ENCODE measurements around the gene MRPL33.
"Not testable (repeated sequence)": the region's sequence is repeated elsewhere in the genome, so short reads cannot be mapped to it uniquely, and the experiment has no call there.

Gene MRPL33

DNA sequence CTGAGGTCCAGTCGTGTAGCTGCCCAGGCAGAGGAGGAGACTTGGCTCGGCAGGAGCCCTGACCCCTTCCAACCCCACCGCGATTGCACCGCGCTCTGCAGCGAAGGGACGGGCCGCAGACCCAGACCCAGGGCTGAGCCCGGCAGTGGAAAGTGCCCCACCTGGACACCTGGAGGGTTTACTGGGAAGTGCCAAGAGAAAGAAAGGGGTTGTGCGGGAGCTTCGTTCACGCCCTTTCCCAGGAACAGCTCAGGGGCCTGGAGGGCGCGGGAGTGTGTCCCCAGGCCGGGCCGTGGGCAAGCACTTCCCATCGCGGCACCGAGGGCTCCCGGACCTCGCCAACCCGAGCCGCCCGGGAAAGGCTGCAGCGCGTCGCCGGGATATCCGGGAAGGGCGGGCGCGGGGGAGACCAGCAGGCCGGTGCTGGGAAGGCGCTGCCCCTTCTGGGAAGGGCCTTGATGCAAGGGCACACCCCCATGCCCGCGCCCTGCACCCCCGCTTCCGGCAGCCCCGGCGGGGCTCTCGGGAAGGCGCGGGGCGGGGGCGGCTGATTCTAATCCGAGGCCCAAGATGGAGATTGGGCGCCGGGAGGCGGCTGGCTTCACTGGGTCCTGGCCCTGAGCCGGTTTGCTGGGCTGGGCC is 36.1 kb upstream of the MRPL33 start:
- Mint-ChIP-seq H3K9me3 (peaks cover 1% of the 10 kb centered on the region), H3K27ac (no peak overlapping the region), H3K27me3 (peaks cover 13% of the 10 kb centered on the region), H3K4me3 (peak overlapping the region; percentile 57), H3K36me3 (no peaks in the 10 kb centered on the region), H3K4me1 (peaks cover 7% of the 10 kb centered on the region)
- no peak for ATAC-seq (ENCODE audit: low read depth)
- no peak for DNase-seq (ENCODE audit: low spot score in 2 of 2)

DNA sequence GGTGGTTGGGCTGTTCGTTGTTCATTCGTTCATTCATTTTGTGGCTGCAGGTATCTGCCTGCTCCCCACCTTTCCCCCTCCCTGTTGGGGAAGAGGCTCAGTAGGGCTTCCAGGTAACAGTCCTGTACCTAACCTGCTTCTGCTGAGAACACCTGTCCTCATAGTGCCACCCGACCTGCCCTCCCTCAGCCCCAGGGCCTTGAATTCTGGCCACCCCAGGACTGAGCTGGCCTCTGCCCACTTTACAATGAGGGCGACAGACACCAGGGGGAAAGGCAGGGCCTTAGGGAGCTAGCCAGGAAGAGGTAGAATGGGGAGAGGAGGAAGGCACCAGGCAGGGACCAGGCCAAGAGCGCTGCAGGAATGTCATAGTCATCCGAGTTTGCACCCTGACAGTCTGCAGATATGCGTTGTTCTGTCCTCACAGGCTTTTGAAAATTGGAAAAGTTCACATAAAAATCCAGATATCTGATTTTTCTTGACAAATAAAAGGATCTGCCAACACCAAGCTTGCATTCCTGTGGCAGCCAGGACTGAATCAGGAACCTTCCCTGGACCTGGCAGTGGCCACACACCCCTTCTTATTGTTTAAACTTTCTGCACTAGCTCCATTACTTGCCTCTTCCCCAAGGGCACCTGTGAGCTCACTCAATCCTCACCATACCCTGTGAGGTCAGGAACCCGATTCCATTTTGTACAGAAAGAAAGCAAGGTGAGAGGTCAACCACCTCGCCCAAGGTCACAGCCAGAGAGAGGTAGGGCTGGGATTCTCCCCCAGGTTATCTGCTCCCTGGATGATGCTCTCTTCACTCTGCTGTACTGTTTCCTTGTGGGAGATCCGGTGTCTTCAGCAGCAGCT is 35.3 kb upstream of the MRPL33 start:
- H3K9me3 Mint-ChIP-seq: peaks cover 4% of the 10 kb centered on the region
- ATAC-seq (ENCODE audit: low read depth) (no peak), DNase-seq (ENCODE audit: low spot score in 2 of 2) (no peak)
- peaks cover 4% of the 10 kb centered on the region for H3K4me1 Mint-ChIP-seq
- no peaks in the 10 kb centered on the region for H3K36me3 Mint-ChIP-seq
- peaks cover 13% of the 10 kb centered on the region for H3K27me3 Mint-ChIP-seq
- no peak overlapping the region for H3K4me3 Mint-ChIP-seq
- H3K27ac Mint-ChIP-seq: no peak overlapping the region

- H3K27me3 Mint-ChIP-seq: peaks cover 13% of the 10 kb centered on the region
- ATAC-seq (ENCODE audit: low read depth): no peak
- peaks cover 4% of the 10 kb centered on the region for H3K9me3 Mint-ChIP-seq
- H3K27ac Mint-ChIP-seq: no peak overlapping the region
- no peak for DNase-seq (ENCODE audit: low spot score in 2 of 2)
- H3K4me1 Mint-ChIP-seq: peaks cover 4% of the 10 kb centered on the region
- H3K4me3 Mint-ChIP-seq: no peak overlapping the region
- H3K36me3 Mint-ChIP-seq: no peaks in the 10 kb centered on the region
Observed at GRCh38 chr2:27736890-27737204, 34.7 kb upstream of the MRPL33 start.

DNA sequence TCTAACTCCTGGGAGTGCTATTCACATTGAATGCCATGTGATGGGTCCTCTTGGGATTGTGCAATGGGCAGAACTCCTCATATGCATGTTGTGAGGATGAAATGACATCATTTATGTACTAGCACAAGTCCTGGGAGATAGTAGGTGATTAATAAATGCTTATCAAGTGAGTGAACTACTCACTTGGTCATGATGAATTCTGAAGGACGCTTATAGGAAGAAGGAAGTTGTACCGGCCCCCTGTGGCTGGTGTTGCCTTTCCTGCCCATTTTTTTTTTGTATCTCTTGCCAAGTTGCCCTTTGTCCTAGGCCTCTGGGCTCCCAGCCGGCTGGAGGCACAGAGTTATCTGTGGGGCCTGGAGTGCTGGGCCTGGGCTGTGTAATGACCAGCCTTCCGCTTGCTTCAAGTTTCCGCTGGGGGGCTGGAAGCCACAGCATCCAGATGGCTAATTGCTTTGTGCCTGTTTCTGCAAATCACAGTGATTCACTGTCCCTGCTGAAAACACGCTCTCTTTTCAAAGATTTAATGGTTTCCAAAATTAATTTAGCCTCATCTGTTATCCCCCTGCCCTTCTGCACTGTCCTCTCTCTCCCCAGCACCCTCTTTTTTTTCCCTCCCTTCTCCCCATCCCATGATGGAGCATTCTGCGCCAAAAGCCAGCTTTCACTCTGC is 33.7 kb upstream of the MRPL33 start:
- no peak overlapping the region for H3K27ac Mint-ChIP-seq
- no peak for ATAC-seq (ENCODE audit: low read depth)
- H3K4me1 Mint-ChIP-seq: peaks cover 4% of the 10 kb centered on the region
- H3K27me3 Mint-ChIP-seq: peaks cover 13% of the 10 kb centered on the region
- no peak overlapping the region for H3K4me3 Mint-ChIP-seq
- no peaks in the 10 kb centered on the region for H3K36me3 Mint-ChIP-seq
- DNase-seq (ENCODE audit: low spot score in 2 of 2): no peak
- peaks cover 4% of the 10 kb centered on the region for H3K9me3 Mint-ChIP-seq

GRCh38 chr2:27738349-27739057 is 33.0 kb upstream of the MRPL33 start:
- no peak for DNase-seq (ENCODE audit: low spot score in 2 of 2)
- H3K27ac Mint-ChIP-seq: no peak overlapping the region
- ATAC-seq (ENCODE audit: low read depth): no peak
- no peak overlapping the region for H3K4me3 Mint-ChIP-seq
- peaks cover 13% of the 10 kb centered on the region for H3K27me3 Mint-ChIP-seq
- no peaks in the 10 kb centered on the region for H3K36me3 Mint-ChIP-seq
- peaks cover 4% of the 10 kb centered on the region for H3K4me1 Mint-ChIP-seq
- peaks cover 4% of the 10 kb centered on the region for H3K9me3 Mint-ChIP-seq

- Mint-ChIP-seq H3K27ac (no peak overlapping the region), H3K27me3 (peaks cover 13% of the 10 kb centered on the region), H3K36me3 (no peaks in the 10 kb centered on the region), H3K4me3 (no peak overlapping the region), H3K4me1 (peaks cover 4% of the 10 kb centered on the region), H3K9me3 (peaks cover 4% of the 10 kb centered on the region)
- DNase-seq (ENCODE audit: low spot score in 2 of 2) (no peak), ATAC-seq (ENCODE audit: low read depth) (no peak)
Observed at GRCh38 chr2:27739058-27739373, 32.5 kb upstream of the MRPL33 start.

- Mint-ChIP-seq H3K9me3 (peaks cover 7% of the 10 kb centered on the region), H3K36me3 (no peaks in the 10 kb centered on the region), H3K27ac (no peak overlapping the region), H3K4me3 (no peak overlapping the region), H3K4me1 (no peaks in the 10 kb centered on the region), H3K27me3 (peaks cover 13% of the 10 kb centered on the region)
- DNase-seq (ENCODE audit: low spot score in 2 of 2) (no peak), ATAC-seq (ENCODE audit: low read depth) (no peak)
Observed at GRCh38 chr2:27741673-27742072, 29.8 kb upstream of the MRPL33 start.

- ATAC-seq (ENCODE audit: low read depth) (no peak), DNase-seq (ENCODE audit: low spot score in 2 of 2) (no peak)
- no peak overlapping the region for H3K27ac Mint-ChIP-seq
- H3K36me3 Mint-ChIP-seq: no peaks in the 10 kb centered on the region
- no peaks in the 10 kb centered on the region for H3K4me1 Mint-ChIP-seq
- H3K27me3 Mint-ChIP-seq: peaks cover 10% of the 10 kb centered on the region
- H3K9me3 Mint-ChIP-seq: peaks cover 7% of the 10 kb centered on the region
- no peak overlapping the region for H3K4me3 Mint-ChIP-seq
Observed at GRCh38 chr2:27742571-27742970, 28.9 kb upstream of the MRPL33 start.

GRCh38 chr2:27745494-27745893 is 26.0 kb upstream of the MRPL33 start:
- not testable (repeated sequence) for H3K36me3 Mint-ChIP-seq; H3K27ac Mint-ChIP-seq; DNase-seq (ENCODE audit: low spot score in 2 of 2); H3K4me1 Mint-ChIP-seq; H3K4me3 Mint-ChIP-seq; ATAC-seq (ENCODE audit: low read depth)
- Mint-ChIP-seq H3K9me3 (peaks cover 14% of the 10 kb centered on the region), H3K27me3 (peaks cover 16% of the 10 kb centered on the region)

GRCh38 chr2:27746325-27746724 is 25.2 kb upstream of the MRPL33 start:
- ATAC-seq (ENCODE audit: low read depth): no peak

GRCh38 chr2:27747827-27748352 is 23.6 kb upstream of the MRPL33 start:
- Mint-ChIP-seq H3K4me1 (no peaks in the 10 kb centered on the region), H3K36me3 (peaks cover 6% of the 10 kb centered on the region), H3K4me3 (no peak overlapping the region), H3K9me3 (peaks cover 12% of the 10 kb centered on the region), H3K27ac (no peak overlapping the region), H3K27me3 (peaks cover 18% of the 10 kb centered on the region)
- DNase-seq (ENCODE audit: low spot score in 2 of 2): no peak
- ATAC-seq (ENCODE audit: low read depth): no peak

More at GRCh38 chr2:27746325-27746724, 25.2 kb upstream of the MRPL33 start:
- no peak for DNase-seq (ENCODE audit: low spot score in 2 of 2)
- Mint-ChIP-seq H3K27me3 (peaks cover 16% of the 10 kb centered on the region), H3K36me3 (peaks cover 6% of the 10 kb centered on the region), H3K27ac (no peak overlapping the region), H3K4me3 (no peak overlapping the region), H3K4me1 (no peaks in the 10 kb centered on the region), H3K9me3 (peaks cover 12% of the 10 kb centered on the region)

- H3K9me3 Mint-ChIP-seq: peaks cover 12% of the 10 kb centered on the region
- not testable (repeated sequence) for H3K27ac Mint-ChIP-seq; DNase-seq (ENCODE audit: low spot score in 2 of 2); H3K4me3 Mint-ChIP-seq; H3K36me3 Mint-ChIP-seq; ATAC-seq (ENCODE audit: low read depth); H3K4me1 Mint-ChIP-seq
- H3K27me3 Mint-ChIP-seq: peaks cover 21% of the 10 kb centered on the region
Observed at GRCh38 chr2:27748803-27749554, 22.5 kb upstream of the MRPL33 start.

DNA sequence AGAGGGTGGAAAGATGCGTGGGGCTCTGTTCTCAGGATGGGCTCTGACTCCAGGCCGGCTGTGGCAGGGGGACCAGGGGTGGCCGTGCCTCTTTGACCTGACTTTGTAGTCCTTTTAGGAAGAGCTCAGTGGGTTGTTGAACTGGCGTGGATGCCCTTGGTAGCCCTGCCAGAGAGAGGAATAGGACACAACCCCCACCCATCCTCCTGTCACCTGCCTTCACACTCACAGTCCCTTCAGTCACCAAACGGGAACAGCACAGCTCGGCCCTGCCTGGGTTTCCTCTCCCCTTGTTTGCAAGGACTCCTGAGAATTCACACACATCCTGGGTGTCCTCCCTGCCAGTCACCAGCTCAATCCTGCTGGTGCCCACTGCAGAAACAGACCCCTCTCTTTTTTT is 20.1 kb upstream of the MRPL33 start:
- no peak for DNase-seq (ENCODE audit: low spot score in 2 of 2)
- Mint-ChIP-seq H3K9me3 (peaks cover 8% of the 10 kb centered on the region), H3K4me3 (no peak overlapping the region), H3K4me1 (no peaks in the 10 kb centered on the region), H3K36me3 (peaks cover 6% of the 10 kb centered on the region), H3K27me3 (peaks cover 21% of the 10 kb centered on the region), H3K27ac (no peak overlapping the region)
- no peak for ATAC-seq (ENCODE audit: low read depth)

Measured in memory B cell (primary cell).